NOMO-1 treated with DMSO at 0.1 percent for 48 hours (cell line): Measurements from ENCODE around the gene FCMR.

Source experiments
- DNase-seq: peaks from one replicate; lab custom pipeline; 2025; ENCODE audit not compliant: unreplicated experiment; lab: John Stamatoyannopoulos, UW

Gene FCMR

DNA sequence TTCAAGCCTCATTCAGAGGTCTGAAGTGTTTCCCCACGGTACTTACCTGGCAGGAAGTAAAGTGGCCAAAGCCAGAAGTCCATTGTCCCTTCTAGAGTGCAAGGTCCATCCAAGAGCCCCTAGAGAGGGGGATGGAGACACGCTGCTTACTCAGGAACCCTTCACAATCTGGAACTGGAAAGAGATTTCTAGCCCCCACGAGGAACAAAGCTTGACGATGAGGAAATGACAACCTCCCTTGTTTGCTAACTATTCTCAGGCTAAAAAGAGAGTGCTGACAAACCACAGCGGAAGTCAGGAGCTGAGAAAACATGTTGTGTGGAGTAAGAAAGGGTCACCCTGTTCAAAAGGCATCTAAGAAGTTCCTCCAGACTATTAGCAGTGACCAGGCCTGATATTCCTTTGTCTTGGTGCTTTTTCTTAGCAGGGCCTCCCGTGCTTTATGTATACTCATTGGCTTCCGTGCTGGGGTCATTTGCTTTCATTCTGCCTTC, at the start of gene FCMR:
FCMR (minus strand) TSS at position 170 of the 494 bp plus-strand sequence; CDS start at position 83, 87 bp downstream.
- peak; percentile 90 for DNase-seq

DNA sequence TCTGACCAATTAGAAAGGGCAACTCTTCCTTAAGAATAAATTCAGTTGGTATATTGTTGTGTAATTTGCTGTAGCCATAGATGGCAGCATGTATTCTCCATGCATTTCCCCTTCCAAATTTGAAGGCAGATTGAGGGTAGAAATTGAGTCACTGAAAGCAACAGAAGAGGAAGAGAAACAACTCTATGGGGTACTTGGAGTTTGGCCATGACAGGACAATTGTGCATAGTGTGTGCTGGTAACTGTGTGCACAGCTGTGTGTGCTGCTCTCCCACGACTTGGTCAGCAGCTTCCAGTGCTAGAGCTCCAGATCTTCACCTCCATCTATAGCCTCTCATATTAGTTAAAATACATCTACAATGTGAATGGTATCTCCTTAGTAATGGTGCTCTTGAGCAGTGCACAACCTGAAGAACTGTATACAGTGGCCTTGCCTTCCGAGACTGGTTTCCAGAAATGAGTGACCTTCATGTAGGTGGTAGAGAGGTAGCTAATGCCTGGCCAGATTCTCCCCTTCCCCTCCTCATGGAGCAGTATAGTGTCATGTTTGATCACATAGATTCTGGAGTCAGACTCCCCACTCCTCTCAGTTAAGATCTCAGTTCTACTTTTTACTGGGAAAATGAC, 49.4 kb upstream of the FCMR start:
- peak; percentile 88 for DNase-seq

DNA sequence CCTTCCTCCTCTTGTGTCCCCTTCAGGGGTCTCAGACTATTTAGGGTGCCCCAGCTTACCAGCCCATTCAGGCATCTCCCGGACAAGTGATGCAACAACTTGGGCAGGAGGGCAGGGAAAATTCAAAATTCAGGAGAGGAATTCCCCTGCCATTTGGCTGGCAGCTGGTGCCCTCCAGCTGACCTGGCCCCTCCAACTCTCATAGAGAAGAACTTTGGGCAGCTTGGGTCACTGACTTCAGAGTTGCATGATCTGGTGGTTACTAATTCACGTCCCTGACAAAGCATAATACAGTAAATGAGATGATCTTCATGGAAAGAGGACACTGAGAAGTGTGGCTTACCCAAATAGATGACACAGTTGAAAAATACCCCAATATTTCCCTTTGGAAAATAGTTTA, 48.7 kb upstream of the FCMR start, which contains the start of gene FCAMR:
FCAMR (minus strand) TSS at position 15 of the 400 bp plus-strand sequence. CDS start 335 bp downstream, outside the sequence.
- no peak for DNase-seq

GRCh38 chr1:206969090-206969489, 47.3 kb upstream of the FCMR start:
- DNase-seq: no peak

DNA sequence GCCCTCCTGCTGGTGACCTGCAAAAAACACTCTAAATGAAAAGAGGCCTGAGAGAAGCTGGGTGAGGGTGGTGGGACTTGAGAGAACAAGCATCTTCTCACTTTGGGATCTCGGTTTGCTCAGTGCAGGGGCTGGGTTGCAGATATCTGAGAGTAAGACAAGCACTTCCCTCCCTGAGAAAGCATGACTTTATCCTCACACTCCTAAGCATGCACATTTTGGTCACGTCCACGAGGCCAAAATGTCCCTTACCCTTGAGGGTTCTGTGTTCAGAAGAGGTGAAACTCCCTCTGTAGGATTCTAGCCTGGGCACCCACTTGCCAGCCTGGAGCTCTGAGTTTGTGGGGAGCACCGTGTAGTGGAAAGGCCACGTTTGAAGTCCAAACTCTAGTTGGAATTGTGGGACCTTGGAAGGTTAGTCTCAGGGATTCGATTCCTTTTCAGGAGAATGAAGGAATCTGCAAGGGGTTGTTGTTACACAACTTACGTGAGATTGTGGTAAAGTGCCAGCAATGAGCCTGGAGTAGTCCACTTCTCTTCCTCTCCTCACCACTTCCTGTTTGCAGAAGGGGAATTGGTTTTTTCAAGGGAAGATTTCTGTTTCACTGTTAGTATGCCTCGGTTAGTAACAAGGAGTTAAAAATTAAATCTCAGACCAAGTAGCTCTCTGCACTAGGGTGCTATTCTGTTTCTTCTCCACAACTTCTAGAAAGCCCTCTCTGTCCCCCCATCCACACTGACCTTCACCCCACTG, 45.5 kb upstream of the FCMR start:
- peak; percentile 91 for DNase-seq

DNA sequence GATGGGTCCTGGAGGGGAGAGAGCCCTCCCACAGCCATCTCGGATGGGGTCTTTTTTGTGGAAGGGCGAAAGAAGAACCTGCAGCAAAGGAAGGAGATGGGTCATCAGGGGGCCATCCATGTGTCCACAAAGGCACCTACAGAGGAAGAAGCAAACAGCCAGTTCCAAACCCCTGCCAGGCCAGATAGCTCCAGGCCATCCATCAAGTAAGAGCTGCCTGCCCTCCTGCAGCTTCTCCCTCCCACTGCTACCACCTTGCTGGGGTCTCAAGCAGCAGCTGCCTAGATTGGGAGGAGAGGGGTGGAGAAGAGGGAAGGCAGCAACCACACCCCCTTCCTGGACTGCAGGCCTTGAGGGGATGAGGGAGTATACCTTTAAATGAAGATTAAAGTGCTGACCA, 44.0 kb upstream of the FCMR start:
- no peak for DNase-seq

DNA sequence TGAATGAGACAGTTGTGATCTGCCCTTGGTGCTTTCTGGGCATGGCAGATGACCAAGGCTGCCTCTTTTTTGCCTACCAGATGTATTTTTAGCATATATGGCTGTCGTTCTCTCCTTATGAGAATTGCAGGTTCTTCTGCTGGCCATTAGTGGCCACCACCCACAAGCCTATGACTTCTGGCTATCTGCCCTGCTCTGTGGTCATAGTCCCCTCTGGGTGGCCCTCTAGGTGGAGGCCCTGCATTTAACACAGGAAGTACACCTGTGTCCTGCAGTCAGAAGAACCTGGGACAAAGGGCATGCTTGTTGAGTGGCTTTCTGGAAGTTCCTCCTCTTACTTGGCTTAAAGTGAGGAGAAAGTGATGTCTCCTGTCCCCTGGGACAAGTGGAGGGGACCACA, 42.0 kb upstream of the FCMR start:
- no peak for DNase-seq

- no peak for DNase-seq
Observed at GRCh38 chr1:206963119-206963712, 41.5 kb upstream of the FCMR start.

DNA sequence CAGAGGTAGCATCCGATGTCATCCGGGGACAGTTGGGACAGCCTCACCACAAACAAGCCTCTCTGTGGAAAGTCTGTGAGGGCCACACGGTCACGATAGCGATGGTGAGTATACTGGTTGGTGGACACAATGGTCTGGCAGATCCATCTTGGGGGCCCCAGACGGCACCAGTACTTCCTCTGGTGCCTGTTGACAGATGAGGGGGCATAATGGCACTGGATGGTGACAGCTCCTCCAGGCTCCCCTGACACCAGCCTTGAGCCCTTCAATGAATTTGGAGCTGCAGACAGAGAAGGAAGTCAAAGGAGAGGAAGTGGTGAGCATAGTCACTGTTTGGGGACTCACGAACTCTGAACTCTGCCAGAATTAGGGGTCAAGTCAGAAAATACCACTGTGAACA, 40.5 kb upstream of the FCMR start:
- DNase-seq: peak; percentile 78

GRCh38 chr1:206961668-206962067, 39.9 kb upstream of the FCMR start:
- DNase-seq: no peak

DNA sequence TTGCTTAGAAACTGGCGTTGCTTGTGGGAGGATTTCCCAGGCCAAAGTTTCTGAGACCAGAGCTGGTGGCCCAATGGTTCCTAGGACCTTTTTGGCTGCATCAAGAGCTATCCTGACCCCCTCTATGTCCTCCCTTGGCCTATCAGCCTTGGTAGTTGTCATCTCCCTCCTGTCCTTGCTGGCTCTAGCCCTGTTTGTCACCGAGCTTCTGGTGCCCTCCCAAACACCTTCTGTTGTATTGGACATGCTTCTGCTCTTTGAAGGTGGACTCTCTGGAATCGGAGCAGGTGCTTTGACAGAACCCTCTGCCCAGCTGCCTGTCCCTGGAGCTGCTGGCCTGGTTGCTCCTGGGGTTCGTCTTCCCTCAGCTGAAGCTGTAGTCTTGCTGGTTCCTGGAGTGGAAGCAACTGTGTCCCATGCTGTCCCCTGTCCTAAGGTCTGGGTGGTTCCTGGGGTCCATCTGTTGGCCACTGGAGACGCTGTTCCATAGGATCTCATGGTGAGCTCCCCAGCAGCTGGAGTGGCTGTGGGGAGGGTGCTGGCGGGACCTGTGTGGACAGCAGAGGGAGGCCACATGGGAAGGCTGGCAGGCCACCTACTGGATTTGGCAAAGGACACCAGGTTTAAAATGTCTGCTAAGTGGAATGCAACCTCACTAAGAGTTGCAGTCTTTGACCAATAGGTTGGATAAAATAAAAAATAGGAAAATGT, 39.1 kb upstream of the FCMR start:
- DNase-seq: no peak

- DNase-seq: no peak
Observed at GRCh38 chr1:206958144-206958543, 36.4 kb upstream of the FCMR start.

DNA sequence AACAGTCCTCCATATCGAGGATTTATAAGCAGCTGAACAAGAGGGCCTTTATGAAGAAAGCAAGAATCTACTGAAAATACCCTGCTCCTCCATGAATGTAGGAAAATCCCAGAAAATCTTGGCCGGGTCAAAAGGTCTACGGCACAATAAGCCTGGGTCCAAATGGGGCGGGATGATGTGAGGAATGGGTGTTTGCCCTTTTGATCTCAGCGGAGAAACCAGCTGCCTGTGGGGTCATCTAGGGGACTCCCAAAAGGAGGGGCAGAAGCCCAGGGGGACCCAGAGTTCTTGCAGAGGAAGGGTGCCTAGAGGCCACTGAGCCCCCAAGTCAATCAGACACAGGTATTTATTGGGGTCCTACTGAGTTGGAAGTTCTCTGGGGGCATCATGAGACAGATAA, 35.9 kb upstream of the FCMR start:
- no peak for DNase-seq

- no peak for DNase-seq
Observed at GRCh38 chr1:206955476-206956451, 34.0 kb upstream of the FCMR start.

DNA sequence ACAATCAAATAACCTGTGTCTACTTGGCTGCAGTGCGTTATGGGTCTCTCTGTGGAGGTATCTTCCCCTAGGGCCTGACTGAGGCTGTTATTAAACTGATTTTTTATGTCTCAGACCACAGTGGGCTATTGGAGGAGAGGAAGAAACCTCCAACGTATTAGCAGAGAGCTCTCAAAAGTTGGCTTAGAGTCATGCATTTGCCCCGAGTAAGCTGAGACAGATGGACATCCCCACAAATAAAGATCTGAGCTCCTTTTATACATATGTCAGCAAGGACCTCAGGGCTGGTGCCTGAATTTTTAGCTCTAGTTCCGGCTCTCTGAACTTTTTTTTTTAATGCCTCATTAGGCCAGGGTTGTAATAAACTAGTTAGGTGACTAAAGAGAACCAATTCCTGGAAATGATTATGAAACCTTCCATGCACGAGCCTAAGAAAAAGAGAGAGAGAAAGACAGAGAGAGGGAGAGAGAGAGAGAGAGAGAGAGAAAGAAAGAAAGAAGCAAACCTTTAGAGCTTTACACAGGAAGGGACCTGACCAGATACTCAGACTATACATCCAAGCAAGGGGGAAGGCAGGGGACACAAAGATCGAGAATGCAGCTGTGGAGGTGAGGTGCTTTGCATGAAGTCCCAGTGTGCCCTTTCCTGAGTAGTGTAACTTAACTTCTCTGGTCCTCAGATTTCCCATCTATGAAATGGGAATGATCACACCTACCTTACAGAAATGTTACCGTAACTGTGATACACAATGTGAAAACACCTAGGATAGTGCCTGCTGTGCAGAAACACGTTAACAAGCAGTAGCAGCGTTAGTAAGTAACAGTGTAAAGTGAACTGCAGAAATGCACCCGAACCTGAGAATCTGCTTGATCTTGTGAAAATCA, 33.0 kb upstream of the FCMR start:
- DNase-seq: peak; percentile 12

DNA sequence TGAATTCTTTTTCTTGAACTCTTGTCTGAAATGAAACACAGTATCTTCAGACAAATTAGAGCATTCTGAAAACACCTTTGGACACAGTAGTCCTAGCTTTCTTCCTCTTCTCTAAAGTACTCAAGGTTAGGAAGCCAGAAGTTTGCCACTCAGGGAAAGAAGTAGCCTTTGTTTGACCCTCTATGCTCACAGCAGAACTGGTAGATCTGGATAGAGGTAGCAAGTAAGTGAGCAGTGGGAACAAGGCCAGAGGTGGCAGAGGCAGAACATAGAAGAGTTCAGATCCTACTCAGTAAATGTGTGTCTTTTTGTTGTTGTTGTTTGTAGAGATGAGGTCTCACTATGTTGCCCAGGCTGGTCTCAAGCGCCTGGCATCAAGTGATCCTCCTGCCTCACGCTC, 31.9 kb upstream of the FCMR start:
- no peak for DNase-seq

DNA sequence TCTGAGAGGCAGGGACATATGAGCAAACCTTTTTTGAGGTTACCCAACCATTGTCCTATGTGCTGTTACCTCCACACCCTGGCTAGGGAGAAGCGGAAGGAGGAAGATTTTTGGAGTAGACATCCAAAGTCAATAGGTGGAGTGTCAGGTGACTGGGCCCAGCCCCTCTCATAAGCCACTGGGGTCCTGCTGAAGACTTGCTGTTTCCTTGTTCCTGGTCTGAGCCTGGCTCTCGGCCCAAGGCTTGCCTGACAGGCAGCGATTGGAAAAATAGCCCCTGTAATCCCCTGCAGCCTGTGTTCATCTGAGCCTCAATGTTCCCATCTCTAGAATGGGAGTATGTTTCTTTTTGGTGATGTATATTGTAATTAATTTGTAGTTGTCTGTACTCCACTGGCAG, 31.4 kb upstream of the FCMR start:
- DNase-seq: no peak

- peak; percentile 97 for DNase-seq
Observed at GRCh38 chr1:206952171-206952570, 30.4 kb upstream of the FCMR start.
